COLO668 (cell line): Measurements from ENCODE around the gene CORO6.

Source experiments
- DNase-seq: peaks from one replicate; lab custom pipeline; 2025; ENCODE audit not compliant: unreplicated experiment; lab: John Stamatoyannopoulos, UW

Gene CORO6

GRCh38 chr17:29591737-29592608 is 30.7 kb downstream of the CORO6 start:
- DNase-seq: peak; percentile 84

- peak; percentile 60 for DNase-seq
Observed at GRCh38 chr17:29591146-29591736, 31.5 kb downstream of the CORO6 start.

- DNase-seq: peak; percentile 60
Observed at GRCh38 chr17:29590411-29591145, 32.1 kb downstream of the CORO6 start.

- peak; percentile 89 for DNase-seq
Observed at GRCh38 chr17:29589524-29590410, 32.9 kb downstream of the CORO6 start, which contains the start of gene GIT1. GIT1 (minus strand) TSS chr17:29589648; CDS start chr17:29589378, 270 bp downstream.

- DNase-seq: peak; percentile 55
Observed at GRCh38 chr17:29588562-29589411, 33.9 kb downstream of the CORO6 start.

GRCh38 chr17:29588017-29588561 is 34.6 kb downstream of the CORO6 start:
- no peak for DNase-seq

- DNase-seq: no peak
Observed at GRCh38 chr17:29587591-29587990, 35.1 kb downstream of the CORO6 start.

- no peak for DNase-seq
Observed at GRCh38 chr17:29586676-29587469, 35.8 kb downstream of the CORO6 start.

GRCh38 chr17:29585080-29585751 is 37.5 kb downstream of the CORO6 start:
- no peak for DNase-seq

GRCh38 chr17:29584452-29585079 is 38.1 kb downstream of the CORO6 start:
- DNase-seq: no peak

- peak; percentile 36 for DNase-seq
Observed at GRCh38 chr17:29583324-29584248, 39.1 kb downstream of the CORO6 start.

GRCh38 chr17:29582772-29583171 is 39.9 kb downstream of the CORO6 start:
- DNase-seq: no peak

GRCh38 chr17:29582254-29582765 is 40.4 kb downstream of the CORO6 start:
- no peak for DNase-seq

- DNase-seq: peak; percentile 31
Observed at GRCh38 chr17:29581583-29582253, 41.0 kb downstream of the CORO6 start.

- peak; percentile 76 for DNase-seq
Observed at GRCh38 chr17:29579866-29580771, 42.6 kb downstream of the CORO6 start.
